ENCODE results near the gene PSG2. TPM values are rescaled to one million over a fixed set of nuclear protein-coding genes. Genes with fewer than 3 reads are reported as not detected.
"Not testable (repeated sequence)": the region's sequence is repeated elsewhere in the genome, so short reads cannot be mapped to it uniquely, and the experiment has no call there.

The PSG2 gene
- total RNA-seq: not detected
- long read RNA-seq: 0 reads

GRCh38 chr19:43082601-43083000 is at the start of gene PSG2:
PSG2 (minus strand) TSS chr19:43082701; CDS start chr19:43082569, 132 bp downstream.
- H3K4me3 ChIP-seq; H3K4me1 ChIP-seq; H3K36me3 ChIP-seq; intact Hi-C loops (cut with DNase I); ATAC-seq; DNase-seq; H3K27ac ChIP-seq; H3K9me3 ChIP-seq; H3K27me3 ChIP-seq: not testable (repeated sequence)

DNA sequence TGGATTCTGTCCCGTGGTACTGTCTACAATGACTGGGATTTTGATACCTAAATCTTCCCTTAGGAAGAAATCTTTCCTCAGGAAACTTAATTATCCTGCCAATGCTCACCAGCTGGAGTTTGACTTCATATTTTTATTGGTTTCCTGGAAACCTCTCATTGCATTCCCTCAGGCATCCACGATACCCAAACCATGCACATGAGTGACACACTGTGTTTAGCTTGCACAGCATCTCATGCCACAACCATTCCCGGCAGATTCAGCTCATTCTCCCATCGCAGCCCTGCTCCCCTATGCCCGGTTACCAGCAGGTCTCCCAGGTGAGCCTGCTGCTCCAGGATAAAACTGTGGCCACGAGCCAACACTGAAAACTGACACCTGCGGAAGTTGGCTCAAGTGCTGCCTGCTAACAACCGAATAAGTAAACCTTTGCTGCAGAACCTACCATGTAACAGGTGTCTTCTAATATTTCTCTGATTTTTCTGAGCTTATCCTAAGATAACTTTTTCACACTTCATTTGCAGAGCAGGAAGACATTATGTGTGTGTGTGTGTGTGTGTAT is 48.9 kb upstream of the PSG2 start:
- H3K4me3 ChIP-seq; H3K36me3 ChIP-seq; H3K4me1 ChIP-seq; H3K27me3 ChIP-seq; ATAC-seq; DNase-seq; H3K9me3 ChIP-seq; intact Hi-C loops (cut with DNase I); H3K27ac ChIP-seq: not testable (repeated sequence)

DNA sequence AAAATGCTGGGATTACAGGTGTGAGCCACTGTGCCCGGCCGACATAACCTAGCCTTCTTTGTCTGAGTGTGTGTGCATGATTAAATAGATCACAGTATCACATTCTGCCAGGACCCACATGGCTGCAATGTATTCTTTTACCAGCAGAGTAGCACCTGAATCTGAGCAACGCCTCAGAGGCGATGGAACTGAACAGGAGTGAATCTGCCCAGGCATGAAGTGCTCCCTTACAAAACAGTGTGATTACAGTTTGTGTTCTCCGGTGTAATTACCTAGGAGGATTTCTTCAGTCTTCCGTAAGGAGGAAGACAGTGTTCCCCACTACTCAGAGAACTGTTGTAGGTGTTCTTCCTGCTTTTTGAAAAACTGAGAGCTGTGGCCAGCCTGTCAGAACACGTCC is 46.7 kb upstream of the PSG2 start:
- H3K9me3 ChIP-seq; DNase-seq; H3K36me3 ChIP-seq; H3K27me3 ChIP-seq; H3K4me1 ChIP-seq; intact Hi-C loops (cut with DNase I); H3K4me3 ChIP-seq; H3K27ac ChIP-seq; ATAC-seq: not testable (repeated sequence)

DNA sequence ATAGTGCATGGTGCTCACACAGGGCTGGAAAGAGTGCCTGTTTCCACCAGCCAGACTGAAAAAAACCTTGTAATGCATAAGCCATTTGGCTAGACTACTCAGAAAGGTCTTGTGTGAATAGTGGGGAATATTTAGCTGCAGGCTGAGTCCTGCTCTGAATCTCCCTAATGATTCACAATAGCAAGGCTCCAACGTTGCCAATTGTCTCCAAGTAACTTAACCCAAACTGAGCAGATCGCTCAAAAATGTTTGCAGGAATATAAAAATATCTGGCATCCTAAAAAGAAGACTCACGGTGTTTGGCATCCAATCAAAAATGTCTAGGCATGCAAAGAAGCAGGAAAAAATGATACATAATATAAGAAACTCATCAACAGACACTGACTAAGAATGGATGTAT is 44.8 kb upstream of the PSG2 start:
- H3K27me3 ChIP-seq; intact Hi-C loops (cut with DNase I); H3K4me3 ChIP-seq; DNase-seq; H3K27ac ChIP-seq; H3K9me3 ChIP-seq; H3K36me3 ChIP-seq; H3K4me1 ChIP-seq; ATAC-seq: not testable (repeated sequence)

DNA sequence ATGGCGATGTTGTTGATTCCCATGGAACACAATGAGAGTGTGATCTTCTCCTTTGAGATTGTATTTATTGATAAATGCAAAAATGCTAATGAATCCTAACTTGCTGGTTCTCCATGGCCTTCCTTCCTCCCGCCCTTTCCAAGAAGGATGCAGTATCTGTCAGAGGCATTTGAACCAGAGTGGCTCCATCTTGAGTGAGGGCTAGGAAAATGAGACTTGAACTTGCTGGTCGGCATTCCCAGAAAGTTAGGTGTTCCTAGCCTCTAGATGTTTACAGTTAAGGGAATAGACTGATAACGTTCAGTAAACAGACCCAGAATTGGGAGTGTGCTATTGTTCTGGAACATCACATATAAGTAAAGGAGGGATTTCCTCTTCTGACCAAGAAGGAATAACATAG is 44.2 kb upstream of the PSG2 start:
- ATAC-seq: no peak
- TF ChIP-seq CTCF (IDR thresholded peaks at IDR 0.05): no peak
- H3K27ac ChIP-seq: no peak overlapping the region

DNA sequence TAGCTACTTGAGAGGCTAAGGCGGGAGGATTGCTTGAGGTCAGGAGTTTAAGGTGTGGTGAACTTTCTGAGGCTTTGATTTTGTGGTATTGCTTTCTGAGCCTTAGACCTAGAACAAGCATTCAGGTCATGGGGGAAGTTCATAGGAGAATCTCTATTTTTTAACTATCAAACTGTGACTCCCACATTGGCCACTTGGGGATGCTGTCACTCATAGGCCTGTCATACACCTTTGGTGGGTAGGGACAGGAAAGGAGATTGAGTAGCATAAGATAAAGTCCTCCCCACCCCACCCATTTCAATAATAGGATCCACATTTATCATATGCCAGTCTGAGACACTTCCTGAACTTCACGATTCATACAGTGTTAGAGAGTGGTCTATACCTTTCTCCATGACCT is 41.9 kb upstream of the PSG2 start:
- intact Hi-C loops (cut with DNase I): no loop called here
- no peak for TF ChIP-seq CTCF (IDR thresholded peaks at IDR 0.05)
- no peaks in the 10 kb centered on the region for H3K27me3 ChIP-seq
- no peak for ATAC-seq
- no peaks in the 10 kb centered on the region for H3K9me3 ChIP-seq
- H3K4me1 ChIP-seq: no peaks in the 10 kb centered on the region
- H3K4me3 ChIP-seq: no peak overlapping the region
- no peaks in the 10 kb centered on the region for H3K36me3 ChIP-seq
- no peak for DNase-seq
- H3K27ac ChIP-seq: no peak overlapping the region

More for the DNA sequence above, 44.2 kb upstream of the PSG2 start:
- Histone ChIP-seq H3K9me3 (no peaks in the 10 kb centered on the region), H3K4me3 (no peak overlapping the region), H3K27me3 (no peaks in the 10 kb centered on the region), H3K36me3 (no peaks in the 10 kb centered on the region), H3K4me1 (no peaks in the 10 kb centered on the region)
- no peak for DNase-seq
- intact Hi-C loops (cut with DNase I): no loop called here

GRCh38 chr19:43120433-43121026 is 38.0 kb upstream of the PSG2 start:
- H3K4me1 ChIP-seq; H3K27ac ChIP-seq; ATAC-seq; H3K9me3 ChIP-seq; H3K4me3 ChIP-seq; DNase-seq; H3K36me3 ChIP-seq; H3K27me3 ChIP-seq; intact Hi-C loops (cut with DNase I): not testable (repeated sequence)

DNA sequence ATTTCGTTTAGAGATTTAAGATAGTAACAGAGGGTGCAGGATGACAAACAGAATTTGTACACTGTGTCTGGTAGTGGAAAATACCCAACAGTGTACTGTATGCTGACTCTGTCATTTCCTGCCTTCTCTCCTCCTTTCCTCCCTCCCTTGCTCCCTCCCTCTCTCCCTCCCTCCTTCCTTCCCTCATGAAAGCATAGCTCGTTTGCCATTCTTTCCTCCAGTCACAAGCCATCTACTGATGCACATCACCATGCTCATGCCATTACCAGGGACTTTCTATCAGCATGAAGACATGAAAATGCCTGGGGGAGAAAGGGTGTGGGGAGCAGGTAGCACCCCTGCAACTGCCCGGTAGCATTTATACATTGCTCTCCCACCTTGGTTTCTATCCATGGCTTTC is 37.0 kb upstream of the PSG2 start:
- intact Hi-C loops (cut with DNase I); H3K27ac ChIP-seq: not testable (repeated sequence)

GRCh38 chr19:43116421-43116820 is 33.9 kb upstream of the PSG2 start:
- H3K4me3 ChIP-seq; H3K36me3 ChIP-seq; intact Hi-C loops (cut with DNase I); H3K9me3 ChIP-seq; H3K27me3 ChIP-seq; ATAC-seq; H3K4me1 ChIP-seq; DNase-seq; H3K27ac ChIP-seq: not testable (repeated sequence)

More for the DNA sequence above, 37.0 kb upstream of the PSG2 start:
- H3K4me1 ChIP-seq, H3K36me3 ChIP-seq, DNase-seq, H3K27me3 ChIP-seq, ATAC-seq, H3K9me3 ChIP-seq, H3K4me3 ChIP-seq: not testable (repeated sequence)

DNA sequence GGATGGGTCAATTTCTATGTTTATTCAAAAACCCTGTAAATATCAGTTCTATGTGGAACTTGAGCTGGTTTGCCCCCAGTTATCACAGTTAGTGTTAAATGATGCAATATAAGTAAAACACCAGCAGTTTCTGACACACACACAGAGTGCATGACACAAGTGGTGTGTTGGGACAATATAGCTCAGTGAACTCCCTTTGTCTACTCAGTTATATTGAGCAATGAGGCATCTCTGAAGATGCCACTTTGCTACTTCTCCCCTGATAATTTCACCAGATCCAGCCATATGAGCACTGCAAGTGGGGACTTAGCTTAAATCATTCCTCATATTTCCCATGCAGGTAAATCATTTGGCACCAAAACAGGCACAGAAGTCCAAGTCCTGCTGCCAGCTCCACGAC is 33.0 kb upstream of the PSG2 start:
- H3K27me3 ChIP-seq; DNase-seq; intact Hi-C loops (cut with DNase I); H3K4me1 ChIP-seq; H3K9me3 ChIP-seq; H3K36me3 ChIP-seq; H3K4me3 ChIP-seq; H3K27ac ChIP-seq; ATAC-seq: not testable (repeated sequence)

GRCh38 chr19:43115064-43115463 is 32.6 kb upstream of the PSG2 start:
- H3K4me3 ChIP-seq; intact Hi-C loops (cut with DNase I): not testable (repeated sequence)

GRCh38 chr19:43114626-43115025 is 32.1 kb upstream of the PSG2 start:
- intact Hi-C loops (cut with DNase I); H3K27ac ChIP-seq; H3K4me1 ChIP-seq; H3K9me3 ChIP-seq; H3K4me3 ChIP-seq; H3K27me3 ChIP-seq; ATAC-seq; H3K36me3 ChIP-seq; DNase-seq: not testable (repeated sequence)

More at GRCh38 chr19:43115064-43115463, 32.6 kb upstream of the PSG2 start:
- H3K36me3 ChIP-seq, H3K27ac ChIP-seq, H3K9me3 ChIP-seq, H3K4me1 ChIP-seq, DNase-seq, ATAC-seq, H3K27me3 ChIP-seq: not testable (repeated sequence)

DNA sequence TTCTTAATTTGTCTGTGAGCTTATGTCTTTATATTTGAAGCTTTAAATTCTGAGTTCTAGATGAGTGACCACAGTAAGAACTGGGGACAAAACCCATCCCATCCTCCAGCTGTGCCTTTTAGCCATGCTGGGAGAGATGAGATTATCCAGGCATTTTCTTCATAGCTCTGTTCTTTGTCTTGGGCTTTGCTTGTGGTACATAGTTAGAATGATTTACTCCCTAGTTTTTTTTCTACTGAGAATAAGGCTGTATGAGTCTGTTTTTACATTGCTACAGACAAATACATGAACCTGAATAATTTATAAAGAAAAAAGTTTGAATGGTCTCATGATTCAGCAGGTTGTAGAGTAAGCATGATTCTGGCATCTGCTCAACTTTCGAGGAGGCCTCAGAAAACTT is 24.9 kb upstream of the PSG2 start:
- intact Hi-C loops (cut with DNase I); H3K36me3 ChIP-seq; H3K27me3 ChIP-seq; ATAC-seq; H3K4me3 ChIP-seq; H3K9me3 ChIP-seq; H3K4me1 ChIP-seq; DNase-seq; H3K27ac ChIP-seq: not testable (repeated sequence)
